Suppressor macrophage treated with lipopolysaccharide for 4 hours (primary cell): ENCODE results near the gene CNDP1.
A peak's percentile ranks its signal among the peaks of the same experiment; 100 is the strongest.
"Not testable (repeated sequence)": the region's sequence is repeated elsewhere in the genome, so short reads cannot be mapped to it uniquely, and the experiment has no call there.

Experiments
- DNase-seq: peaks from one replicate; pipeline ENCODE4 v3.0.0-alpha.2; 2020

Gene CNDP1

DNA sequence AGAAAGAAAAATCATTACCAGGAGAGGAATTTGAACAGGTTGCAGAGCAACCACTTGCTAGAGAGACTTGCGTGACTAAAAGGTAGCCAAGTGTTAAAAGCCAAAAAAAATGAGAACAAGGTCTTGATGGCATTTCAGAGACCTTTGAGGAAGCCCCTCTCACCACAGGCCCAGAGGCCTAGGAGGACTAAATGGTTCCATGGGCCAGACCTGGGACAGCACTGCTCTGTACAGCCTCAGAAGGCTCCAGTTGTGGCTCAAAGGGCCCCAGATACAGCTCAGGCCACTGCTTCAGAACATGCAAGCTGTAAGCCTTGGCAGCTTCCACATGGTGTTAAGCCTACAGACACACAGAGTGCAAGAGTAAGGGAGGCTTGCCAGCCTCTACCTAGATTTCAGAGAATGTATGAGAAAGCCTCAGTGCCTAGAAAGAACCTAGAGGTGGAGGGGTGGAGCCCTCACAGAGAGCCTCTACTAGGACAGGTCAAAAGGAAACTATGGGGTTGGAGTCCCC lies 15.3 kb downstream of the CNDP1 start:
- DNase-seq = no peak

DNA sequence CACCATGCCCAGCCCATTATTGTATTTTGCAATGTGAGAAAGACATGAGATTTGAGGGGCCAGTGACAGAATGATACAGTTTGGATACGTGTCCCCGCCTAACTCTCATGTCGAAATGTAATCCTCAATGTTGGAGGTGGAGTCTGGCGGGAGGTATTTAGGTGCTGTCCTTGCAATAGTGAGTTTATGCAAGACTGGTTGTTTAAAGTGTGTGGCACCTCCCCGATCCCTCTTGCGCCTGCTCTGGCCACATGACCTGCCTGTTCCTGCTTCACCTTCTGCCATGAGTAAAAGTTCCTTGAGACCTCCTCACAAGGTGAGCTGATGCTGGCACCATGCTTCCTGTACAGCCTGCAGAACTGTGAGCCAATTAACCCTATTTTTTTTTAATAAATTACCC lies 16.6 kb downstream of the CNDP1 start:
- DNase-seq = no peak

DNA sequence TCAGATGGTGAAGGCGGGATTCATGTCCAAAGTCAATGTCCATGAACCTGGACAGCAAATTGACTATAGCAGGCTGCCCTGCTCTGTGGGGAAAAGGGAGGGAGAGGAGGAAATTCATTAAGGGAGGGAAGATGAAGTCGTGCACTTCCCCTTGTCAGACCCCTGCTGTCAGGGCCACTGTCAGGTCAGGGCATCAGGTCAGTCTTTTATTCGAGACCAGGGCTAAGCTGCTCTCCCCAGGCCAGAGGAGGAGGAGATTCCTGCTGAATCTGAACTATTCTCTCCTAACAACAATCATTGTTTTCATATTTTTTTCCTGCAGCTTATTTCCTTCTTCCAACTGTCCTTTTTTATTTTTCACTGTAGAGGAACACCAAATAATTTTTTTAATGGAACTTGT lies 17.2 kb downstream of the CNDP1 start:
- no peak for DNase-seq

DNA sequence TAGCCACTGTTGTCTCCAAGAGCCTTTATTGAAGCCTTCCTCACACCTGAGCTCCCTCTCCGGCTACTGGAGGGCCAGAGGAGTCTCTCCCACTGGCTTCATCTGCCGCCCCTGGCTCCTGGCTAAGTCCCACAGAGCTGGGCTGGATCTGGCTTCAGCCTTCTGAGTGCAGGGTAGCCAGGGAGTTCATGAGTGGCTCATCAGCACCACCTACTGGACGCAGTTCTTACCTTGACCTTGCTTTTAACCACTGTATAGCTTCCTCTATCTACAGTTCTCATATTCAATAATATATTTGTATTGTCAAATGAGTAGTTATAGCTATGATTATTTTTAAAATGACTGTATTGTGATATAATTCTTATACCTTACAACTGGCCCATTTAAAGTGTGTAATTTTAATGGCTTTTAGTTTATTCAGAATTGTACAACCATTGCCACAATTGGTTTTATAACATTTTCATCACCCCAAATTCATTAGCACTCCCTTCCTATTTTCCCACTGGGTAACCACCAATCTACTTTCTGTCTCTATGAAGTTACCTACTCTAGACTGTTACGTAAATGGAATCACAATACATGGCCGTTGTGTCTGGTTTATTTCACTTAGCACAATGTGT lies 17.7 kb downstream of the CNDP1 start:
- peak; percentile 93 for DNase-seq

DNA sequence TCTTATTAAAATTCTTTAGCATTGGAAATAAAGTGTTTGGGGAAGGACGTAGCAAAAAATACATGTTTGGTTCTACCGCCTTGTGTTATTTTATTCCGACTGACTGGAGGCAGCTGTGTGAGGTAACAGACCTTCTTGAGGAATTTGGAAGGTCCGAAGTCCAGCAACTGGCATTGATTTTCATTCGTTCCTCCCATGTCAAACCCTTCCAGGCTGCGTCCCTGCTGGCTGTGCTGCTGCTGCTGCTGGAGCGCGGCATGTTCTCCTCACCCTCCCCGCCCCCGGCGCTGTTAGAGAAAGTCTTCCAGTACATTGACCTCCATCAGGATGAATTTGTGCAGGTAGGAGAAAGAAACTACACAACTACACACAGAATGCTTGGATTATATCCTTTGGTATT lies 21.8 kb downstream of the CNDP1 start:
- no peak for DNase-seq

DNA sequence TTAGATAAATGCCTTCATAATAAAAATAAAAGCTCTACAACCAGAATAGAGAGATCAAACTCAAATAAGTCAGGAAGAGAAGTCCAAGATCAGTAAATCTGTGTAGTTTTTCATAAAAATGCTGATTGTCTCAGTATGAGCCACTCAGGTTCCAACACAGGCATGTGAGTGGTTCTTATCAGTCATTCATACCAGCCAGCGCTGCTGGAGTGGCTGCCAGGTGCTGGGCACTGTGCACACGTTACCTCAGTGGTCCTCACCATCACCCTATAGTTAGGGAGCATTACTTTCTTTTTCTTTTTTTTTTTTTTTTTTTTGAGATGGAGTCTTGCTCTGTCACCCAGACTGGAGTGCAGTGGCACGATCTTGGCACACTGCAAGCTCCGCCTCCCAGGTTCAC lies 23.8 kb downstream of the CNDP1 start:
- no peak for DNase-seq

DNA sequence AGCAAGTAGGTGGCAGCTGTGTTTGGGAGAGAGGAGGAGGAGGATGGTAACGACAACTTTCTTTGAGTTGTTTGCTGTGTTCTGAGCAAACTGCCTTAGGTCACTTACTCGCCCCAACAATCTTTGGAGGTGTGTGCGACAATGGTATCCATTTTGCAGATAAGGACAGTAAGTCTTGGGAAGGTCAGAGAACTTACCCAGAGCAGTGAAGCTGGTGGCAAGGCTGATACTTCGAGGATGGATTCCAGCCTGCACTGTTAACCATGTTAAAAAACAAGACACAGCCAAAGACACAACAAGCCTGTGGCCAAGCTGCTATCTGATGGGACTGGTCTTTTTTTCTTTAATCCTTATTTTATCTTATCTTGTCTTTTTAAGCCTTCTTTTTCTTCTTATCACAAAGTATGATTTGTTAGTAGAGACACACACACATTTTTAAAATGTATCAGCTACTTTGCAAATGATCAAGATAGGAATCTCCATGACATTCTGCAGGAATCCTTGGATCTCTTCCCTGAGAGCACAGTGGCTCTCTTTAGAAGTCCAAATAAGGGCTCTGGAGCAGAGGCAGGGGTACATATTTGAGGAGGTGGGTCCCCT lies 27.9 kb downstream of the CNDP1 start:
- no peak for DNase-seq

DNA sequence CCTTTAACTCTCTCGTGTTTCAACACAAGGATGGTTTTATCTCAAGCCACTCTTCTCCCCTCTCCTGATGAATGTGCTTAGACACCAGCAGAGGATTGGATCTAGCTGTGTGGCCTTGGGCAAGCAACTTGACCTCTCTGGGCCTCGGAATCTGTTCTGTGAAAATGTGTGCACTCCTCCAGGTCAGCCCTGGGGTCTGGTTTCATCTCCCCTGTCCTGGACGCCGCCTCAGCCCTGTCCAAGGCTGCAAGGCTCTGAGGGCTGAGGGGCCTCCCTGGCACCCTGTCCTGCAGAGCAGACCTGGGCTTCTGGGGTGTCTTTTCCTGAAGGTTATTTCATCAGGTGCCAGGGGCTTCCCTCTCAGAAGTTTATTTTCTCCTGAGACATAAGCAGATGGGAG lies 28.5 kb downstream of the CNDP1 start:
- DNase-seq = no peak

DNA sequence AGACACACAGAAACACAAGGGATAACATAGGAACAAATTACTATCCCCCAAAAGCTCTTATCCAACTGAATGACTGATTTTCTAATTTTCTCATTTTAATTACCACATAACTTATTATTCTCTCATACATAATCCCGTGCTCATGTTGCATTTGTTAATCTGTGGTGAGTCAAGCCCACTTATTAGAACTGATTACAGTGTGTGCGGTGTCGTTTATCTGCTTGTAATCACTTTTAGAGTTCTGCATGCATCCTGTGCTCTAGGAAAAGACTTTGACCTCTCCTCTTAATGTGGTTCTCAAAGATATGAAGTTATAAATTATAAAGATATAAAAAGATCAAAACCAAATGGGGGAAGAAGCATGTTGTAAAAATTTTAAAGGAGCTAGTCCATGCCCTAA lies 29.7 kb downstream of the CNDP1 start:
- DNase-seq = no peak

DNA sequence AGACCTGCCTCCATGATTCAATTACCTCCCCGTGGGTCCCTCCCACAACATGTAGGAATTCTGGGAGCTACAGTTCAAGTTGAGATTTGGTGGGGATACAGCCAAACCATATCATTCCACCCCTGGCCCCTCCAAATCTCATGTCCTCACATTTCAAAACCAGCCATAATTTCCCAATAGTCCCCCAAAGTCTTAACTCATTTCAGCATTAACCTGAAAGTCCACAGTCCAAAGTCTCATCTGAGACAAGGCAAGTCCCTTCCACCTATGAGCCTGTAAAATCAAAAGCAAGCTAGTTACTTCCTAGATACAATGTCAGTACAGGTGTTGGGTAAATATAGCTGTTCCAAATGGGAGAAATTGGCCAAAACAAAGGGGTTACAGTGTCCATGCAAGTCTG lies 30.9 kb downstream of the CNDP1 start:
- DNase-seq = not testable (repeated sequence)

DNA sequence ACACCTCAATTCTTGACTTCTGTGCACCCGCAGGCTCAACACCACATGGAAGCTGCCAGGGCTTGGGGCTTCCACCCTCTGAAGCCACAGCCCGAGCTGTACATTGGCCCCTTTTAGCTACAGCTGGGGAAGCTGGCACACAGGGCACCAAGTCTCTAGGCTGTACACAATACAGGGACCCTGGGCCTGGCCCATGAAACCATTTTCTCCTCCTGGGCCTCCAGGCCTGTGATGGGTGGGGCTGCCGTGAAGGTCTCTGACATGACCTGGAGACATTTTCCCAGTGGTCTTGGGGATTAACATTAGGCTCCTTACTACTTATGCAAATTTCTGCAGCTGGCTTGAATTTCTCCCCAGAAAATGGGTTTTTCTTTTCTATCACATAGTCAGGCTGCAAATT lies 31.7 kb downstream of the CNDP1 start:
- DNase-seq = not testable (repeated sequence)

DNA sequence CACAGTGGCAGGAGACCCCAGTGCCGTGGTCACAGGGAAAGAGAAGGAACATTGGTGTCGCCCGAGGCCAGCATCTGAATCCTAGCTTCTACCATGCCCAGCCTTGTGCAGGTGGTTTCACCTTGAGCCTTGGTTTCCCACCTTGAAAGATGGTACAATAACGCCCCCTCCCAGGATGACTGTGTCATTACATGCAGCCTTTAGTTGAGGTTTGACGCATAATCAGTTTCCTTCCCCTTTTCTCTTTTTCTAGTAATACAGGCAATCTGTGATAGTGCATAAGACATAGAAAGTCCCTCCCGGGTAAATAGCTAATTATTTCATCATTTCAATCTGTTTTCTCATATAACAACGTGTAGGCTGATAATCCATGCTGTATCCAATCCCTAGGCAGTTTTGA lies 33.5 kb downstream of the CNDP1 start:
- DNase-seq = peak; percentile 69

DNA sequence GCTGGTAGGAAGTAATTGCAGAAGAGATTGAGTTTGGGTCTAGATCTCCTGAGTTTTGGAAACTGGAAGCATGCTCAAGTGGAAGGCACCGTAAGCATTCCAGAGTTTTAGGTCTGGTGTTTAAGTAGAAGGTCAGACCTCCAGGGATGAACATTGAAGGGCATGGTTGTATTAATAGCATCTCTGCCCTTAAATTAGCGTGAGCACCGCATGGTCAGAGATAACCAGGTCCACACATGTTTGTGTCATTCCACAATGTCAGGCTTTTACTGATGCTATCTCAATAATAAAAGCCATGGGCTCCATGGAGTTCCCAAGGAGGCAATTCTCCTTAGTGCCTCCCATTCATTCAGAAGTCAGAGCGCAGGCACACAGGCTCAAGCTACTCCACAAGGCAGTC lies 35.1 kb downstream of the CNDP1 start:
- DNase-seq = no peak

DNA sequence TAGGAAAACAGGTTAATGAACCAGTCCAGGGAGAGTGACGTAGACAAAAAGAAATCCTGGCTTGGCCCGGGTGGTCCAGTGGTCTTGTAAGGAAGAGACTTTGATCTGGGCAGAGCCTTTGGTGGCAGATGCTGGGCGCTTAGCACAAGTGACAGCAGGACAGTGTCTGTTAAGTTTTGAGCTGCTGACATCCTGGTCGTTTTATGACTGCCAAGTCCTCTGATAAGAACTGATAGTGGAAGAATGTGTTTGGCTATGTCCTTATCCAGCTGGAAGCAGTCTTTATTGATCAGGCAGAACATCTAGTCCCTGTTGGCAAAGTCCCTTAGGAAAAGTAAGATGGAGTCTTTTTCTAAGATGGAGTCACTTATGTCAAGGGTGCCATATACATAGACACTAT lies 36.0 kb downstream of the CNDP1 start:
- no peak for DNase-seq

DNA sequence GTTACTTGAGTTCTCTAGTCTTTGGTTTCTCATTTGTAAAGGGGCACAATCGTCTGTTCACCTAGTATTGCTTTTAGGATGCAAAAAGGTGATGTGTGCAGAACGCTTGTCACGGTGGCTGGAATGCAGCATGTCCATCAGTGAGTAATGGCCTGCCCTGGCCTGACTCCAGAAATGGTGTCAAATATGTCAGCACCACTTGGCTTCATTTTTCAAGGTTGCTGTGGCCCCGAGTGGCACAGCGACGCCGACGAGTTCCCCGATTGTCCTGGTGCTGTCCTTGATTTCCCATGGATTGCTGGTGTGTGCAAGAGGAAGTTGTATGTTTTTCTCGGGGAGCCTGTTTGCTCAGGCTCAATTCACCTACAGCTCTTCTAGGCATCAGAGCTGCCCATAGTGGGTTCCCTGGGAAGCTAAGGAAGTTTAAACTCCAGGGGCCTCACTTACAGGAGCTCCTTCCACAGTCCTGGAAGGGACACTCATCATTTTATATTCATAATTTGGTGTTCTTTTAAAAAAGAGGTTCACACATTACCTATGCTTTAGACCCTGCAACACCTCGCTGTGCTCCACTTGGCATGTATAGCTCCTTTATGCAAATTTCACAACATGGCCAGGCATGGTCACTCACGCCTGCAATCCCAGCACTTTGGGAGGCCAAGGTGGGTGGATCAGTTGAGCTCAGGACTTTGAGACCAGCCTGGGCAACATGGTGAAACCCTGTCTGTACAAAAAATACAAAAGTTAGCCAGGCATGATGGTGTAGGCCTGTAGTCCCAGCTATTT lies 37.8 kb downstream of the CNDP1 start:
- DNase-seq = no peak

DNA sequence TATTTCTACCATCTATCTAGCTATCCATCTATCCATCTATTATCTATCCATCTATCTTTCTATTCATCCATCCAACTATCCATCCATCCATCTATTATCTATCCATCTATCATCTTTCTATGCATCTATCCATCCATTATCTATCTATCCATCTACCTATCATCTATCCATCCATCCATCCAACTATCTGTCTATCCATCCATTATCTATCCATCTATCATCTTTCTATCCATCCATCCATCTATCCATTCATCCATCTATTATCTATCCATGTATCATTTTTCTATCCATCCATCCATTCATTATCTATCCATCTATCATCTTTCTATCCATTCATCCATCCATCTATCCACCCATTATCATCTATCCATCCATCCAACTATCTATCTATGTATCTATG lies 38.8 kb downstream of the CNDP1 start:
- no peak for DNase-seq

DNA sequence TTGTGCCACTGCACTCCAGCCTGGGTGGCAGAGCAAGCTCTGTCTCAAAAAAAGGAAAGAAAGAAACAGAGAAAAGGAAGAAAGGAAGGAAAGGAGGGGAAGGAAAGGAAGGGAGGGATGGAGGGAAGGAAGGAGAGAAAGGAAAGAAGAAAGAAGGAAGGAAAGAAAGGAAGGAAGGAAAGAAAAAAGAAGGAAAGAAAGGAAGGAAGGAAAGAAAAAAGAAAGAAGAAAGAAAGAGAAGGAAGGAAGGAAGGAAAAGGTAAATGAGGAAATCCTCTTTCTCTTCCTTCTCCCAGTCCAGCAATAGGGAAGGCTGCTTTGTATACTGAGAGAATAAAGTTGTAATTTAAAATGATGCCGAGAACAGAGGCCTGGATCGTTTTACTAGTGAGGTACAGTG lies 40.6 kb downstream of the CNDP1 start:
- no peak for DNase-seq

DNA sequence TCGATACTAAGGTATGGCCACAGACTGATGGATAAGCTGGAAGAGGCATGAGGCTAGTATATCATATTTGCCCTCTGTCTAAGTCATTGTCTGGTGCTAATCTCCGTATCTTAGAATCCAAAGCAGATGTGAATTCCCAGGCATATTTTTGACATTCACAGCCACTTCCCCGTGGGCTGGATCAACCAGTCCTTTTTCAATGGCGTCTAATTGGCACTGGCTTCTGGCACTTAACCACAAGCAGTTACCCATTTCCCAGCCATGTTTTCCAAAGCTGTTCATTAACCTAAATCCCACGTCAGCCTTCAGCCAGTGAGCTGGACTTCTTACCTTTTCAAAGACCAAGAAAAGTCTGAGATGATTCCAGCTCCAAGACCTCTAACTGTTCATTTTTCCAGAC lies 42.7 kb downstream of the CNDP1 start:
- DNase-seq = no peak

DNA sequence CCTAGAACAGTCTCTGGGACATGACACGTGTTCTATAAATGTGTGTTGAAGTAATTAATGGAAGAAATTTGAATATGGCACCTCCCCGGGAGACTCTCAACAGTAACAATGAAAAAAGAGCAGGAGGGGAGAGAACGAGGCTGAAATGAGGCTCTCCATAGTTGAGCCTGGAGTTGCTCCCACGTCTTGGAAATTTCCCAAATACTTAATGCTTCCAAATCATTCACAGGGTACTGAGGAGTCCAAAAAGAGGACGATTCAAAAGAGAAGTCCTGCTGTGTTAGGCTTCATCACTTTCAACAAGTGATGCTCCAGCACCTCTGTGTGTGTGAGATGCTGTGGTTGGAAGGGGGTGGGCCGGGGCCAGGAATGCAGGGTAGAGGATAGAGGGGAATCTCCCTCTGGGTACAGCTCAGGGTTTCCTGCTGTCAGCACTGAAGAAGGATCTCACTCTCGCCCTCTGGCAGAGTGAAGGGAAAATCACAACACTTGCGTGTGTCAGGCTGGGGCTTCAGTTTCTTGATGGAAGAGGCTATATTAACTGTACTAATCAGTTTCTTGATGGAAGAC lies 45.3 kb downstream of the CNDP1 start:
- DNase-seq = no peak

DNA sequence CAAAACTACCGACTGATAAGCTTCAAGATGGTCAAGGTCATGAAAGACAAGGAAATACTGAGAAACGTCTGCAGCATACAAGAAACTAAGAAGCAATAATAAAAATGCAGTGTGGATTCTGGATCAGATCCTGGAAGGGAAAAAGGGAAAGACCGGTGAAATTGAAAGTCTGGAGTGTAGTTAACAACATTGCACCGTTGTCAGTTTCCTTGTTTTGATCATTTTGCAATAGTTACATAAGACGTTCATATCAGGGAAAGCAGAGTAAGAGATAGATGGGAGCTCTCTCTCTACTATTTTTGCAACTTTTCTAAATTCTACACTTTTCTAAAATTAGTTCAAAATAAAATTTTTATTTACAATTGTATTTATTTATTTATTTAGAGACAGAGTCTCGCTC lies 48.3 kb downstream of the CNDP1 start:
- DNase-seq = no peak

DNA sequence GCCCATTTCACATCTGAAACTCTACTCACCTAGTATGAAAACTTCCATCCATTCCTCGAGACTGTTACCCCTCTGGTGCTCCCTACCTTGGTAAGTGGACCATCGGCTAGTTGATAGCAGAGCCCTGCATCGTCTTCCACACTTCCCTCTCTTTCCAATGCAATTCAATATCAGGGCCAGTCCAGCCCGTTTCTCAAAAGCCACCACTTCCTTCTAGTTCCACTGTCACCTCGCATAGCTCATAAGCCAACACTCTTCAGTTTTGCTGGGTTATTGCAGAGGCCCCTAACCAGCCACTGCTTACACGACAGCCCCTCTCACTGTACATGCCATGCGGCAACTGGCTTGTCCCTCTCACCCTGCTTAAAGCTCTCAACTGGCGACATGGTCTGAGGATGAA lies 53.1 kb downstream of the CNDP1 start:
- DNase-seq = no peak

DNA sequence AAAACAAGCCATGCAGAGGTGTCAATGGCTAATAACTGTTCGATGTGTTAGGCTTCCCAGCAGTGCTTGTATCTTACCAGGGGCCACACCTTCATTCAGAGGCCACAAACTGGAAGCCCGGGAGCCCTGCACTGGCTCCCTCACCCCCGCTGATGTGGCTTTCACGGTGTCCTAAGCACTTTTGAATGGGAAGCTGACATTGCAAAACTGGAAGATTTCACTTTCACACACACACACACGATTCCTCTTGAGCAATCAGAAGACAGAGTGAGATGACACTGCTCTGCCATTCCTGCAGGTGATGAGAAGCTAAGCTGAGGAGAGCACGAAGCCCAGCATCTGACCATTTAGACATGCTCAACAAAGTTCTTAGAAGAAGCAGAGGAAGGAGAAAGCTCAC lies 54.7 kb downstream of the CNDP1 start:
- peak; percentile 85 for DNase-seq

DNA sequence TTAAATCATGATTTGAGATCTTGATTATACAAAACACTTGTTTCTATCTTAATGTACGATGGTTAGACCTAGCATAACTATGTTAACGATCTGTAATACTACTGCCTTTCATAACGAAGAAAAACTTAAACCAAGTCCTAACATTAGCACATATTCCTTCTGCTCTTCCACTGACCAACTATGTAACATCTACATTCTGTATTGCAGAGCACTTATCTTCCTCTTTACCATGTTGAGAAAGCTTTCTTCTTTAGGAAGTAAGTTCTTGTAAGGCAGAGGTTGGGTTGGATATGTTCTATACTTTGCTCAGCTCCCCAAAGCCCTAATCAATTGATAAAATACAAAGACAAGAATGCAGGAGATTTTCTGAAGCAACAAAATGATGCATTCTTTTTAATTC lies 55.5 kb downstream of the CNDP1 start:
- DNase-seq = peak; percentile 63

DNA sequence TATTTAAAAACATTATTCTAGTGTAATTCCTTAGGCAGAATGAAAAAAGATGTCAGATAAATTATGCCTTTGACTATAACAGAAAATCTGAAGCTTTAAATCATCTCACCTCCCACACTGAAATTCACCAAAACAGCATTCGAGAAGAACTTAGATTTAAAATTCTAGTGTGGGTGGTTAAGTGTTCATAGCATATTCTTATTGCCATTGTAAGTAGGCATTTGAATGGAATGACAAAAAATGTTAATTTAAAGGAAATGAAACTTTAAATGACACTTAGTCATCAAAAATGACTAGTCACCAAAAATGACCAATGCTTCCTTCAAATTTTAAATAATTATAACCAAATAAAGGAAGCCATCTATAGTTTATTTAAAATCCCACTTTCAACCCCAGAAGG lies 56.4 kb downstream of the CNDP1 start:
- DNase-seq = peak; percentile 66
